A673 (cell line): ENCODE measurements around the gene AMZ2.
"Not testable (repeated sequence)": the region's sequence is repeated elsewhere in the genome, so short reads cannot be mapped to it uniquely, and the experiment has no call there.

Experiments used
- CTCF ChIP-seq: fragments of 300-800, 200-600 bp; sonication (generic); conservative IDR thresholded peaks from 2 replicates; pipeline ENCODE4 v1.5.1; 2017; ENCODE audit warnings: low read depth, mild to moderate bottlenecking, antibody characterized with exemption, low read length, moderate library complexity, mixed read lengths
- EZH2 ChIP-seq: fragments of 200-600 bp; sonication (generic); IDR thresholded peaks from 2 replicates; pipeline ENCODE4 v1.6.1; 2017; ENCODE audit warnings: borderline replicate concordance, low read depth, mild to moderate bottlenecking, mixed read lengths, antibody characterized with exemption, low read length; ENCODE audit not compliant: poor library complexity, severe bottlenecking

GRCh38 chr17:68281965-68282364 is 34.1 kb downstream of the AMZ2 start:
- TF ChIP-seq CTCF, EZH2: not testable (repeated sequence)
